CD4-positive, alpha-beta T cell treated with Interleukin-15 for 4 hours (primary cell): ENCODE measurements around the gene PRICKLE2.

Experiments
- DNase-seq: peaks from one replicate; pipeline ENCODE4 v3.0.0-alpha.2; 2020; ENCODE audit warnings: low spot score

The PRICKLE2 gene

DNA sequence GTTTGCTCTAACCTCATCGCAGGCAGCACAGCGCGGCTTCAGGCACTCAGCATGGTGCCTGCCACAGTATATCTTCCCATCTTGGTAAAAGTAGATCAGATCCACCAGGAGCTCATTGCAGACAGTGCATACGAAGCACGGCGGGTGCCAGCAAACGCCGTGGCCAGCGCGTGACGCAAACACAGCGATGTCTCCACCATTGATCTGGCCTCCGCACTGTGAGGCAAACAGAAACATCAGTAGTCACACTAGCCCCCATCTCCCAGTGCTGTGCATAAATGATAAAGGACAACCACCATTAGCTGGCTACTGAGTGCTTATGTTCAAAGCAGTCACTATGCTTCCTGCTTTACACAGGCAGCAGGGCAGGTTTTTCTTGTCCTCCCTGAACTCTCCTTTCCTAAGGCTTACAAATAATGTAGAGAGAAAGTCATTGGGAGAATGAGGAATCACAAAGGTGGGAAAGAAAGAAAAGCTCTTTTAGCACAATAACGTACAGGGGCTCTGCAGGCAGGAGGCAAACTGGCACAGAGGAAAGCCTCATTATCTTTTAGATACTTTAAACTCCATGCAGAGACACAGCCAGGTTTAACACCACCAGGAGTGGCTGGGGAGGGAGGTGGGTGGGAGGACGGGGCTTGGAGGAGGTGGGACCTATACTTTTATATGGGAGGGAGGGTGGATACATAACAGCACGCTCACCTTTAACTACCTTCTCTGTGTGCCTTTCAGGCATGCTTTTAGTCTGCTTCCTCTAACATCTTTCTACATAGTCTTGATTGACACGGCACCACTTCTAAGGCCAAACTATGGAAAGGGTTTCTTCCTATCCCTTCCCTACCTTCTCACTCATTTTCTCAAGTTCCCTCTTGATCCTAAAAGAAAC, 67.9 kb downstream of the PRICKLE2 start:
- no peak for DNase-seq

DNA sequence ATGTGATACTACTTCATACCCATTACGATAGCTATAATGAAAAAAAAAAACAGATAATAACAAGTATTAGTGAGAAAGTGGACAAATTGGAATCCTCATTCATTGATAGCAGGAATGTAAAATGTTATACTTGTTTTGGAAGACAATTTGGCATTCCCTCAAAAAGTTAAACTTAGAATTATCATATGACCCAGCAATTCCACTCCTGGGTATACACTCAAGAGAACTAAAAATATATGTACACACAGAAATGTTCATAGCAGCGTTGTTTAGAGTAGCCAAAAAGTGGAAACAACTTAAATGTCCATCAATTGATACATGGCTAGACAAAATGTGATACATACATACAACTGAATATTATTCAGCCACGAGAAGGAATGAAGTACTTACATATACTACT, 69.9 kb downstream of the PRICKLE2 start:
- no peak for DNase-seq

GRCh38 chr3:64152676-64153466, 72.4 kb downstream of the PRICKLE2 start:
- no peak for DNase-seq

DNA sequence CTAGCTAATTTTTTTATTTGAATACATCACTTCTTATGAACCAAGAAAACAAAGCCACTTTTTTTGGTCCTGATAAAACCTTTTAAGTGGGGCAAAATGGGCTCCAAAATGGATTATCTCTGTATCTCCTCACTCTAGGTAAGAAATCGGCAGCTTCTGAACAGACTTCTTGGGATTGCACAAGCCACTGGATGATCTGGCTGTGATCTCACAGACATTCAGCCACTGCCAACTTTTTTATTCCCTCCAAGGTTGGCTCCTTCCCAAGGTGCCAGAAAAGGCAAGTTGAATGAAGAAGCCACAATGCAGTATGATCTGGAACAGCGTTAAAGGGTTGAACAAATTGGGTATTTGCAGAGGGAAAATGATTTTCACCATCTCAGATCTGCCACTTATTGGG, 73.2 kb downstream of the PRICKLE2 start:
- DNase-seq = no peak

- DNase-seq = no peak
Measured at GRCh38 chr3:64151342-64151871, 73.9 kb downstream of the PRICKLE2 start.

GRCh38 chr3:64150623-64151207, 74.6 kb downstream of the PRICKLE2 start:
- no peak for DNase-seq

DNA sequence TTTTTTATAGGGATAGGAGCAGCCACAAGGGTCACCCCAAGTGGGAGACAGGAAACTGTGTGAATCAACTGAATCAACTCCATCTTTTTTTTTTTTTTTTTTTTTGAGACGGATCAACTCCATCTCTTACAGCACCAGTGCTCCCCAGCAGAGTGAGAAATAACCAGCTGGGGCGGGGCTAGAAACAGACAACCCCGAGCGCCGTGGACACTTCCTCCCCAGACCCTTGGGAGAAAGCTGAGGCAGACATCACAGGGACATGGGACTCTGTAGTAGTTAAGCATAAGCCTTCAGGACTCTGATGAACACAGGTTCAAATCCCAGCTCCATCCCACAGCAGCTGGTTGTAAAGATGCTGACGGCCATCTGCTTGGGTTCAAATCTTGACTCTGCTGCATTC, 75.4 kb downstream of the PRICKLE2 start:
- DNase-seq = no peak

DNA sequence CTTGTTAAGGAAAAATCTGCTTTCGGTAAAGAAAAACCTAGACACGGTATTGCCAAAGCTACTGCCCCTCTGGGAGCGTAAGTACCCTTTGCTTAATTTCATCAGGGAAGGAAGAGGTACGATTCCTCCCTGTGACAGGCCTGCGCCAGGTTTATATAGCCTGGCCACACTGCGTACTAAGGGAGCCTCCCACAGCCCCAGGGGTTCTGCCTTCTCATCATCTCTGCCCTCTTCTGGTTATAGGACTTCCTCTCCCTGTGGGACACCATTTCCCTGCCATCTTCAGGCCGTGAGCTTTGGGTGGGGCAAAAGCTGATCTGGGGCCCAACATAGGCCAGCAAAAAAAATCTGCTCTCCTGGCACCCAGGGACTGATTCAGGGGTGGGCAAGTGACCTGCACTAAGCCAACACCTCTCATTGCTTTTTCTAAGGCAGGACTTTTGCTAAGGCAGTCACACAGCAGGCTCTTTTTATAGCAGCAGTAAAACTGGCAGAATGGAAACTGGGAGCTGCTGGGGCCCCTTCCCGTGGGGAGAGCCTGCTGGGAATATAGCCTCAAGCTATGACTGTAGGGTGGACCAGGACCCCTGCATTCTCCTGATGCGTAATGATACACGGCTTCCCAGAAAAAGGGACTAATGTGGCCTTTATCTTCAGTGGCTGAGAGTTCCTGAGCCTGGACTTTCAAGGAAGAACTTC, 76.2 kb downstream of the PRICKLE2 start:
- DNase-seq = no peak

GRCh38 chr3:64147211-64147610, 78.1 kb downstream of the PRICKLE2 start:
- DNase-seq = no peak

- no peak for DNase-seq
Measured at GRCh38 chr3:64145438-64145837, 79.8 kb downstream of the PRICKLE2 start.

DNA sequence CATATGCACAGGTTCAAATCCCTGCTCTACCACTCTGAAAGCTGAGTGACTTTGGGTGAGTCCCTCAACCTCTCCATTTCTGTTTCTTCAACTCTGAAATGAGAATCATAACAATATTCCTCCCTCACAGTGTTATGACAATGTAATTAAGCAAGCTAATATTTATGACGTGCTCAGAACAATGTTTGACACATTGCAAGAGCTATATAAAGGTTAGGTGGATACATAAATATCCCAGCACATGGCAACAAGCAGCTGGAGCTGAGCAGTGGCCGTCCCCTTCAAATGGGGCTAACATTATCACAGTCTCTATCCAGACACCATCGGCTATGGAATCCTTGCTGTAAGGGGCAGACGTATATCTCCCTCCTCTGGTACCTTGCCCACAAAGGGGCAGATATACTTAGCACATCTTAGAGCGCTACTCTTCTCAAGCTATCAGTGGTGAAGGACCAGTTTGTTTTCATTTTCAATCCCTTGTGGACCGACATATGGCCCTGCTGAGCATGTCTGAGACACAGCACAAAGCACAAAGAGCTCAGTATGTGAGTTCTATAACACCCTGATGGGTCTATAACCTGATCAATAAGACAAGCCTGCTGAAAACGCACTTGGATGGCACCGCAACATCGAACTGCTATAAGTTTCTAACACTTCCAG, 80.9 kb downstream of the PRICKLE2 start:
- no peak for DNase-seq

DNA sequence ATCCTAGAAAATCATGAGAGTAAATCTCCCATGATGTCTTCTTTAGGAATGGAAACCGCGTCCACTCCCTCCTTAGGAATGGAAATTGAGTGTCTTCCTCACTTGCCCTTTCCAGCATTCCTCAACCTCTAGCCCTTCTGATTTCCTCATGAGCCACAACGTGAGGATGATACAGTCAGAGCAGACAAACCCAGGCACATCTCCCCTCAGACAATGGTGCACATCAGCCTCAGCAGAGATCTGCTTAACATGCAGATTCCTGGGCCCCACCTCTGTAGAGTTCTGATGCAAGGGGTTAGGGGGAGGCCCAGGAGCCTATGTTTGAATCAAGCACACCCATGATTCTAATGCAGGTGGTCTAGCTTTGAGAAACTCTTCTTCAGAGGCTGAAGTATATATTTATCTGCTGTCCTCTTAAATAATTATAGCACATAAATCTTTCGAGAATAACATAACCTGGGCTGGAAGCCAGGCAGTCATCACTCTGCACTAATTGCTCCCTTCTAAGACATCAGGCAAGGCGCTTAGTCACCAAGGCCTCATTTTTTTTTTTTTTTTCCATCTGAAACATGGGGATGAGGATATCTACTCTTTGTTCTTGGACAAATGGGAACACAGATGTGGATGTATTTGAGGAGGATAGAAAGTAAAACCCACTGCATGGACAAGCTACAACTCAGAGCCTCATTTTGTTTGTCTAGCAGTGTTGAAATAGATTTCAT, 81.7 kb downstream of the PRICKLE2 start:
- DNase-seq = no peak

- DNase-seq = no peak
Measured at GRCh38 chr3:64141476-64141875, 83.8 kb downstream of the PRICKLE2 start.

DNA sequence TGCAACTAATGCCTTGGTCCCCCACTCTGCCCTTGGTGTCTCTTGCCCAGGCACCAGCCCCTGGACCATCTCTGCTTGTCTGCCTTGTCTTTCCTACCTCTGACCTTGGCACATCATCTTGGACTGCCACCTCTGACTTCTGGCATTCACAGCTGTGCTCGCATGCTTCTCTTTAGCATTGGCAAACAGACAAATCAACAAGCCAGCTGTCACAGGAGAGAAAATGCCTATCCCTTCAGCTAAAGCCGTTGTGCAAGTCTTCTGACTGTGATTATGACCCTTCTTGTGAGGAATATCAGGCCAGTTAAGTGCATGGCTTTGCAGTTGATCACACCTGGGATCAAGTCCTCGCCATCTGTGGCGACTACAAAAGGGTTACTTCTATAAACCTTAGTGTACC, 84.6 kb downstream of the PRICKLE2 start:
- DNase-seq = no peak

- DNase-seq = no peak
Measured at GRCh38 chr3:64138656-64139375, 86.5 kb downstream of the PRICKLE2 start.

DNA sequence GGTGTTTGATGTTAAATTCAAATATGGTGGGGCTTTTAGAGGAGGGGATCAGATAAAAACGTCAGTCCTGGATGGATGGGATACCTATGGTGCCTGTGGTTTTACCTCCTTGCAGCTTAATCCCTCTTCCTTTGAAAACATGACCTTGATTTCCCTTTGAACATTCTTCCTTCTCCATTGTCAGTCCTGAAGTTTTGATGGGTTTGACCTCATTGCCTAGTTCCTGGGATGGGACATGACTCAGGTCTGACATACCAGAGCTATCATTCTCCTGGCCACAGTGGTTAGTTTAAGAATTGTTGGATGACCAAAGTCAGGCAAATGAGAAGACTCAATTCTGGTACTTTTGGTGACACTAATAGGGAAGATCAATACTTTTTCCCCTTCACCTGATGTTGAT, 87.2 kb downstream of the PRICKLE2 start:
- DNase-seq = no peak

DNA sequence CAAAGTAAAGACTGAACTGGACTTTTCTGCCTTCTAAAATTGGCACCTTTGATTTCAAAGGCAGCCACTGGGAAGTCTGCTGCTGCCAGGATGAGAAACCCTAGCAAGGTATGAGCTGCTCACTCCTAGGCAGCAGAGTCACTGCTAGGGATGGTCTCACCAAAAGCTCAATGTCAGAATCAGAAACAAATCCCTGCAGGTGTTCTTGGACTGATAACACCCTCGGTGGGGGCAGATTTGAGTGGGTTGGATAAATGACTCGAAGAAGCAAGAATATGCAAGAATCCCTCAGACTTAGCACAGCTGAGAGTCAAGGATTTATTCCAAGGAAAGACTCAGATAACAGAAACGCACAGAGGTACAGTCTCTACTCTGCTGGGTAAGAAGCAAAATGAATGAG, 90.4 kb downstream of the PRICKLE2 start:
- DNase-seq = no peak

- no peak for DNase-seq
Measured at GRCh38 chr3:64133987-64134386, 91.3 kb downstream of the PRICKLE2 start.

DNA sequence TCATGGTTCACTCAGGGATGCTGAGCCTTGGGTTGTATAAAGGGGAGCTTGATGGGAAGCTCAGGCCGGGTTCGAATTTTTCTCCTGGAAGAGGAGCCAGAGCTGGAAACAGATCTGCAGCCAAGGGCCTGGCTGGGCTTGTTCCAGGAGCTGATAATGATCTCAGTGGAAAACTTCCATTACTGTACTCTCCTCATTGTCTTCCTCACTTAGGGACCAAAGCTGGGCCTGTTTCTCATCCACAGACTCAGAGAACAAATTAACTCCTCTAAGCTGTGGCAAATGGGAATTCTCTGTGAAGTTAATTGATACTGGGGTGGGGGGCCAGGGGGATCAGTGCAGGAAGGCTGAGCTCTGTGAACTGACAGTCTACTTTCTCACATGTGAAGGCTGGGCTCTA, 92.0 kb downstream of the PRICKLE2 start:
- DNase-seq = no peak
